C4-2B (cell line): ENCODE measurements around the gene FGD5.

Source experiments
- CTCF ChIP-seq: fragments of 450-650 bp; conservative IDR thresholded peaks from 2 replicates; pipeline ENCODE4 v1.5.1; 2017; ENCODE audit warnings: mild to moderate bottlenecking
- ZFX ChIP-seq: fragments of 450-650 bp; IDR thresholded peaks from 2 replicates; pipeline ENCODE4 v1.6.1; 2017

GRCh38 chr3:14921034-14921616, 102.4 kb downstream of the FGD5 start:
- TF ChIP-seq CTCF (peak; percentile 90), ZFX (no peak)
